Neuron (in vitro differentiated cells): ENCODE results near the gene GPR37L1.

Experiments
- H2AFZ ChIP-seq: one replicate; pipeline ENCODE4 v1.6.1; 2013; ENCODE audit warnings: low read depth, mild to moderate bottlenecking, inconsistent platforms, low read length, moderate library complexity
- H3K27me3 ChIP-seq: one replicate; pipeline ENCODE4 v1.6.1; 2013; ENCODE audit warnings: low read length; ENCODE audit not compliant: insufficient read depth
- H3K36me3 ChIP-seq: one replicate; pipeline ENCODE4 v1.6.1; 2013; ENCODE audit warnings: low read length; ENCODE audit not compliant: insufficient read depth
- H3K4me1 ChIP-seq: one replicate; pipeline ENCODE4 v1.6.1; 2013; ENCODE audit warnings: low read length; ENCODE audit not compliant: insufficient read depth
- H3K4me3 ChIP-seq: 2 replicates; pipeline ENCODE4 v1.5.1; 2013; ENCODE audit warnings: mild to moderate bottlenecking, low read length, moderate library complexity
- H3K9me3 ChIP-seq: one replicate; pipeline ENCODE4 v1.6.1; 2013; ENCODE audit warnings: low read length

The GPR37L1 gene

DNA sequence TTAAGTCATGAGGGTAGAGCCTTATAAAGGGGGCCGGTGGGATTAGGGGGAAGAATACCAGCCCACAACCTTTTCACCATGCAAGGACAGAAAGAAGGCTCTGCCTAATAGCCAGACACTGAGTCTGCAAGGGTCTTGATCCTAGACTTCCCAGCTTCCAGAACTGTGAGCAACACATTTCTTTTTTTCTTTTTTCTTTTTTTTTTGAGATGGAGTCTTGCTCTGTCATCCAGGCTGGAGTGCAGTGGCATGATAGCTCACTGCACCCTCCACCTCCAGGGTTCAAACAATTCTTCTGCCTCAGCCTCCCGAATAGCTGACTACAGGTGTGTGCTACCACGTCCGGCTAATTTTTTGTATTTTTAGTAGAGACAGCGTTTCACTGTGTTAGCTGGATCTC, 23.6 kb downstream of the GPR37L1 start:
- peaks cover 16% of the 10 kb centered on the region for H3K27me3 ChIP-seq
- no peak overlapping the region for H3K4me3 ChIP-seq
- H3K9me3 ChIP-seq: no peaks in the 10 kb centered on the region
- H2AFZ ChIP-seq: no peak overlapping the region
- H3K36me3 ChIP-seq: peaks cover 4% of the 10 kb centered on the region
- peaks cover 16% of the 10 kb centered on the region for H3K4me1 ChIP-seq

GRCh38 chr1:202146993-202147392, 24.3 kb downstream of the GPR37L1 start:
- Histone ChIP-seq H3K9me3 (no peaks in the 10 kb centered on the region), H3K4me3 (no peak overlapping the region), H3K4me1 (peaks cover 16% of the 10 kb centered on the region), H3K36me3 (peaks cover 4% of the 10 kb centered on the region), H2AFZ (no peak overlapping the region), H3K27me3 (peaks cover 16% of the 10 kb centered on the region)

GRCh38 chr1:202148391-202148790, 25.7 kb downstream of the GPR37L1 start:
- Histone ChIP-seq H3K27me3 (peaks cover 20% of the 10 kb centered on the region), H3K36me3 (no peaks in the 10 kb centered on the region), H3K9me3 (no peaks in the 10 kb centered on the region), H2AFZ (no peak overlapping the region), H3K4me3 (no peak overlapping the region), H3K4me1 (peaks cover 8% of the 10 kb centered on the region)

GRCh38 chr1:202149566-202149965, 26.8 kb downstream of the GPR37L1 start:
- H3K9me3 ChIP-seq: no peaks in the 10 kb centered on the region
- peaks cover 20% of the 10 kb centered on the region for H3K27me3 ChIP-seq
- no peak overlapping the region for H2AFZ ChIP-seq

GRCh38 chr1:202150187-202150586, 27.5 kb downstream of the GPR37L1 start:
- H2AFZ ChIP-seq: no peak overlapping the region
- no peaks in the 10 kb centered on the region for H3K36me3 ChIP-seq
- H3K4me1 ChIP-seq: peaks cover 3% of the 10 kb centered on the region
- no peaks in the 10 kb centered on the region for H3K9me3 ChIP-seq
- peaks cover 20% of the 10 kb centered on the region for H3K27me3 ChIP-seq
- H3K4me3 ChIP-seq: no peak overlapping the region

More at GRCh38 chr1:202149566-202149965, 26.8 kb downstream of the GPR37L1 start:
- H3K36me3 ChIP-seq: no peaks in the 10 kb centered on the region
- H3K4me3 ChIP-seq: no peak overlapping the region
- H3K4me1 ChIP-seq: peaks cover 7% of the 10 kb centered on the region

GRCh38 chr1:202150602-202151001, 27.9 kb downstream of the GPR37L1 start:
- H3K4me3 ChIP-seq: no peak overlapping the region

GRCh38 chr1:202151045-202151444, 28.3 kb downstream of the GPR37L1 start:
- Histone ChIP-seq H3K4me3 (no peak overlapping the region), H2AFZ (no peak overlapping the region), H3K9me3 (no peaks in the 10 kb centered on the region), H3K27me3 (peaks cover 20% of the 10 kb centered on the region), H3K4me1 (no peaks in the 10 kb centered on the region), H3K36me3 (no peaks in the 10 kb centered on the region)

More at GRCh38 chr1:202150602-202151001, 27.9 kb downstream of the GPR37L1 start:
- no peaks in the 10 kb centered on the region for H3K4me1 ChIP-seq
- H3K27me3 ChIP-seq: peaks cover 20% of the 10 kb centered on the region
- H3K9me3 ChIP-seq: no peaks in the 10 kb centered on the region
- no peak overlapping the region for H2AFZ ChIP-seq
- H3K36me3 ChIP-seq: no peaks in the 10 kb centered on the region

GRCh38 chr1:202152399-202152798, 29.7 kb downstream of the GPR37L1 start:
- Histone ChIP-seq H2AFZ (no peak overlapping the region), H3K4me1 (no peaks in the 10 kb centered on the region), H3K4me3 (no peak overlapping the region), H3K36me3 (no peaks in the 10 kb centered on the region), H3K9me3 (no peaks in the 10 kb centered on the region), H3K27me3 (peaks cover 13% of the 10 kb centered on the region)

DNA sequence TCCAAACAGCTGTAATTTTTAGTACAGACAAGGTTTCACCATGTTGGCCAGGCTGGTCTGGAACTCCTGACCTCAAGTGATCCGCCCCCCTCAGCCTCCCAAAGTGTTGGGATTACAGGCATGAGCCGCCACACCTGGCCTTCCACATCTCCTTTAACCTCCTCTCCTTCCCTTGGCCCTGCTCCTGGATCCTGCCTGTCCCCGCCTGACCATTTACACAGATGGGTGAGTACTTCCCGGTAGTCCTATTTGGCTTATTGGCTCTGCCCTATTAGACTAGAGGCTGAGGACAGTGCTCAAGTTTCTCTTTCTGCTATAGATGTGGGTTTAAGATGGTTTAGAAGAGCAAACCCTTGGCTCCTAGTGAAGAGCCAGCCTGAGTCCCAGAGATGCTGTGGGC, 30.6 kb downstream of the GPR37L1 start:
- Histone ChIP-seq H3K9me3 (no peaks in the 10 kb centered on the region), H3K4me3 (no peak overlapping the region), H2AFZ (no peak overlapping the region), H3K27me3 (peaks cover 9% of the 10 kb centered on the region), H3K4me1 (no peaks in the 10 kb centered on the region), H3K36me3 (no peaks in the 10 kb centered on the region)

DNA sequence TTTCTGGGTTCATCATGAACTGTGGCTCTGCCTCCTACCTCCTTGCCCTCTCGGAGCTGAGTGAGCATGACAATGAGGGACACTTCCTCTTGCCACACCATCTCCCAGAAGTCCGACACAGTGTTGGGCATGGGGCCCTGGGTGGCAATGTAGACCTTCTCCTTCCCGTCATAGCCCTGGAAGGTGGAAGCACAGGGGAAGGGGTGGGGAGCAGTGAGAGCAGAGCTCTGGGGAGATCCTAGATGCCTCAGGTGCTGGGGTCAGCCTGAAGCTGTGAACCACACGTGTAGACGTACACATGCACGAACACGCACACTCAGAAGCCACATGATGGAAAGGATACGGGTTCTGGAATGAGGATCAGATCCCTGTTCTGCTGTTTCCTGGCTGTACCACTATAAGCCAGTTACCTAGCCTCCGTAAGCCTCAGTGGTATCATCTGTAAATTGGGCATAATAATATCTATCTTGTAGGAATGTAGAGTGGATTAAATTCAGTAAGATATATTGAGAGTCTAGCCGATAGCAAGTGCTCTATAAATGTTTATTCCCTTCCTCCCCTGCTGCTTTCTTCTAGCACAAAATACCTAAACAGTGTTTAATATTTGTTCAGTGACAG, 31.5 kb downstream of the GPR37L1 start:
- Histone ChIP-seq H3K27me3 (peaks cover 9% of the 10 kb centered on the region), H3K36me3 (no peaks in the 10 kb centered on the region), H3K4me1 (no peaks in the 10 kb centered on the region), H2AFZ (no peak overlapping the region), H3K4me3 (no peak overlapping the region), H3K9me3 (no peaks in the 10 kb centered on the region)

- Histone ChIP-seq H3K4me1 (no peaks in the 10 kb centered on the region), H2AFZ (no peak overlapping the region), H3K36me3 (no peaks in the 10 kb centered on the region), H3K4me3 (no peak overlapping the region), H3K9me3 (no peaks in the 10 kb centered on the region), H3K27me3 (peaks cover 9% of the 10 kb centered on the region)
These were observed 32.2 kb downstream of the GPR37L1 start for GRCh38 chr1:202154766-202155477.

GRCh38 chr1:202155478-202156021, 32.8 kb downstream of the GPR37L1 start:
- Histone ChIP-seq H3K9me3 (no peaks in the 10 kb centered on the region), H2AFZ (no peak overlapping the region), H3K27me3 (peaks cover 8% of the 10 kb centered on the region), H3K4me1 (no peaks in the 10 kb centered on the region), H3K4me3 (no peak overlapping the region), H3K36me3 (no peaks in the 10 kb centered on the region)

- Histone ChIP-seq H3K4me1 (no peaks in the 10 kb centered on the region), H2AFZ (no peak overlapping the region), H3K27me3 (peaks cover 16% of the 10 kb centered on the region), H3K9me3 (no peaks in the 10 kb centered on the region), H3K4me3 (no peak overlapping the region), H3K36me3 (no peaks in the 10 kb centered on the region)
These were observed 33.9 kb downstream of the GPR37L1 start for GRCh38 chr1:202156590-202156989.
